GM18505 (cell line): ENCODE data around the gene SNRPA.

Experiments
- ATAC-seq: cut with Tn5 transposase; IDR thresholded peaks from one replicate; pipeline ENCODE4 v1.9.1; 2021; ENCODE audit not compliant: unreplicated experiment
- POLR2A ChIP-seq: IDR thresholded peaks from 4 replicates; pipeline ENCODE4 v1.6.1; 2011; ENCODE audit warnings: borderline replicate concordance; ENCODE audit not compliant: insufficient read depth, insufficient read length; ENCODE audit errors: extremely low read depth

The SNRPA gene

DNA sequence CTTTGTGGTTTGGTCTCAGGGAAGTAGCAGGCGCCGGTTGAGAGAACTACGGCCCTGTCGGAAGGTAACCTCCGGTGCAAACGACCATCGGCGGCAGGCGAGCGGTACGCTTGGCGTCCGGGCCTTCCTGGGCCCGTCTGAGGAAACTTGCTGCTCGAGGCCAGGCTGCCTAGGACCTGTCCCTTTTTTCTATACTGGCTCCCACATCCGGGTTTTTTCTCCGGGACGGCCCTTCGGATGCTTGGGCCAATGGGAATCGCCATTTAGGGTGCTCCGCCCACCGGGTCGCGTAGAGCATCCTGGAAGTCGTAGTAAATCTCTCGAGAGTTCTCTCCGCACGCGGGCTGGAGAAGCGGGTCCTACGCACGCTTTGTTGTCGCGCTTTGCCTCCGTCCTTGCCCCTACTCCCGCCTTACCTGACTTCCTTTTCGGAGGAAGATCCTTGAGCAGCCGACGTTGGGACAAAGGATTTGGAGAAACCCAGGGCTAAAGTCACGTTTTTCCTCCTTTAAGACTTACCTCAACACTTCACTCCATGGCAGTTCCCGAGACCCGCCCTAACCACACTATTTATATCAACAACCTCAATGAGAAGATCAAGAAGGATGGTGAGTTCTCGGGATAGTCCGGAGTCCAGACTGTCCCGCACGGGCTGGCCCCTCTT is at the start of gene SNRPA:
SNRPA (plus strand) TSS at position 330 of the 664 bp plus-strand sequence; CDS start at position 536, 206 bp downstream.
- peak; percentile 49 for ATAC-seq
- TF ChIP-seq POLR2A, result peak; percentile 82

DNA sequence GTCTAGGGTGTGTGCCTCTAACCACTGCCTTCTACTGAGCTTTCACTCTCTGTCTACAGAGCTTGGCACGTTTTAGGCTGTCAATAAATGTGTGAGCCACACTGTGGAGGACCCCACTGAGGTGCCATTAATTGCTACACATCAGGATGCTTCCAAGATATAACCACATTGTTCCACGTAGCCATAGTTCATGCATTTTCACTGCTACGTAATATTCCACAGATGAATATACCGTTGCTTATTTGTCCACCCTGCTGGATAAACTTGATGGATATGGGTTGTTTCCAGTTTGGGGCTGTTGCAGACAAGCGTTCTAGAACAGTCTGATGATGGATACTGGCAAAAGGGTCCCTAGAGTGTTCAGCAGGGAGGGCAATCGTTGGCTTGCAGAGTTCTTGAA is 49.2 kb upstream of the SNRPA start:
- no peak for ATAC-seq
- no peak for TF ChIP-seq POLR2A

DNA sequence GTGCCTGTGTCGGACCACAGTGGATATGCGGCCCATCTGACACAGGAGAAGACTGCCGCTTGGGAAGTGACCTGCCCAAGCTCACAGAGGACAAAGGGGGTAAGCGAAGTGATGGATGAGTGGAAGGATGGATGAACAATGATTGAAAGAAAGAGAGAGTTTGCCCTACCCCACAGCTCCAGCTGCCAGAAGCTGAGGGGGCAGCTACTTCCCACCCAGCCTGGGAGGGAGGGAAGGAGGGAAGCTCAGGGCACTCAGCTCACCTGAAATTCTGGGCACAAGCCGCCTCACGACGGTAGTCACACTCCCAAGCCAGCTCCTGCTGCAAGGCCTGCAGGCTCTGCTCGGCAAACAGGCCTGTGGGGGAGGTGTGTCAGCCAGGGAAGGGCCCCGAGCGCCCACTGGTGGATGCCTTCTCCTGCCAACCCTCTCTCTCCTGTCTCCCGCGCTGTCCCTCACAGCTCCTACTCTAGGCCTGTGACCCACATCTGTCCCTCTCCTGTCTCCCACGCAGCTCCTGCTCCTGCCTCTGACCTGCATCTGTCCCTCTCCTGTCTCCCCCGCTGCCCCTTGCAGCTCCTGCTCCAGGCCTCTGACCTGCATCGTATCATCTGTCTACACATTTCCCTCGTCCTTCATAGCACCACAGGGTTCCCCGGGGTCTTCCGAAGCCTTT is 48.5 kb upstream of the SNRPA start:
- no peak for ATAC-seq
- no peak for TF ChIP-seq POLR2A

DNA sequence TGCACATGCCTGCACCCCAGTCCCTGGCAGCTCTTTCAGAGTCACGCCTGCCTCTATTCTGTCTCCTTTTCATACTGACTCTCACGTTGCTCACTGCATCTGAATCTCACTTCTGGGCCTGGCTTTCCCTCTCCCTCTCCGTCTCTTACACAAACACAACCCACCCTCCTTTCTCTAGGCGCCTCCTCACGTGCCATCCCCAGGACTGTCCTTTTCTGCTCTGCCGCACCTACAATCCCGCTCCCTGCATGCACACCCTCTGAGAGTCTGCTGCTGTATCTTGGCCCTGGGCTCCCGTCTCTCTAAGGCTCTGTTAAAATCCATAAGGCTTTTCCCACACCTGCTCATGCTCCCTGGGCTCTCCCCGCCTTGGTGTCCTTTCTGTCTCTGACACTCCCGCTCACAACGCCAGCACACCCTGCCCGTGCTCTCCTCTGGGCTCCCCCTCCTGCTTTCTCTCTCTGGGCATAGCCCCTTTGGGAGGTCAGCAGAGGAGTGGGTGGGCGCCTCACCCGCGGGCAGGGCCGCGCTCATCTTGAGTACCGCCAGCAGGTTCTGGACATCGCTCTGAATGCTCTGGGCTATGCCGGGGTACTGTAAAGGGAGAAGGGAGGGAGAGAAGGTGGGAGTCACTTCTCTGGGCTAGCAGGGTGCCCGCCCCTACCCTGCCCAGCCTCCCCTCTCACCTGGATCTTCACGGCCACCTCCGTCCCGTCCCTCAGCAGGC is 47.8 kb upstream of the SNRPA start:
- no peak for TF ChIP-seq POLR2A
- no peak for ATAC-seq

DNA sequence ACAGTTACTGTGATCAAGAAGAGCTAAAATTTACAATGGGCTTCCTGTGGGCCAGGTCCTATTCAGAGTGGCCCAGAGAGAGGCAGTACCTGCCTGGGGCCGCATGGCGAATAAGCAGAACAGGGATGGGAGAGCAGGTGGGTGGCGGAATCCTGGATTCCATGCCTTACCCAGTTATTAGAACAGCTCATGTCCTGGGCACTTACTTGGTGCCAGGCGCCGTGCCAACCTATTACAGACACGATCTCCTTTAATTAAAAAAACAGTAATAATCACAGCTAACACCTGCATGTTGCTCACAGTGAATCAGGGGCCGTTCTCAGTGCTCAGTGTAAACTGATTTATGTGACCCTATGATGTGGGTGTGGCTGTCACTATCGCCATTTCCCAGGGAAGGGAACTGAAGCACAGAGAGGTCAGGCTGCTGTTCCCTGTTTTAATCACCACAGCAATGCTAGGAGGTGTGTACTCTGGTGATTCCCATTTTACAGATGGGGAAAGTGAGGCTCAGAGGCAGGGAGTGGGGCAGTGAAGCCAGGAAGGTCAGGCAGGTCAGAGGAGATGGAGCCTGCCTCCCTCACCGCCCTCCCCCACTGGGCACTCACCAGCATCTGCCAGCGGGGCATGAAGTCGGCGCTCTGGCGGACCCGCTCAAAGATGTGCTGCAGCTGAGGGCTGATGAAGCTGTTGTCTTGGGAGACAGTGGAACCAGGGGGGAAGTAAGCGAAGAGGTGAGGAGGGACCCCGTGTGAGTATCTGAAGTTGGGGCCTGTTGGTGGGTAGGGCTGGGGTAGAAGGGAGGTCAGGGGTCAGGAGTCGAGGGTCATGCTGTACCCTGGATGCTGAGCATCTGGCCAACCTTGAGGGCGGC is 46.3 kb upstream of the SNRPA start:
- TF ChIP-seq POLR2A, result no peak
- ATAC-seq, result no peak

DNA sequence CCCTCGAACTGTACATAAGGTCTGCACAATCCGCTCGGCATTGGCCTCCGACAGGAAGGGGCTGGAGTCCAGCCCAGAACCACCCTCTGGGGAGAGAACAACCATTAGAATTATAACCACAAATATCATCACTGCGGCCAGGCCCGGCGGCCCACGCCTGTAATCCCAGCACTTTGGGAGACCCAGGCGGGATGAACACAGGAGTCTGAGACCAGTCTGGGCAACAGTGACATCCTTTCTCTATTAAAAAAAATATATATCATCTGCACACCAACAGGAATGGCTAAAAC is 45.7 kb upstream of the SNRPA start:
- no peak for TF ChIP-seq POLR2A
- no peak for ATAC-seq

DNA sequence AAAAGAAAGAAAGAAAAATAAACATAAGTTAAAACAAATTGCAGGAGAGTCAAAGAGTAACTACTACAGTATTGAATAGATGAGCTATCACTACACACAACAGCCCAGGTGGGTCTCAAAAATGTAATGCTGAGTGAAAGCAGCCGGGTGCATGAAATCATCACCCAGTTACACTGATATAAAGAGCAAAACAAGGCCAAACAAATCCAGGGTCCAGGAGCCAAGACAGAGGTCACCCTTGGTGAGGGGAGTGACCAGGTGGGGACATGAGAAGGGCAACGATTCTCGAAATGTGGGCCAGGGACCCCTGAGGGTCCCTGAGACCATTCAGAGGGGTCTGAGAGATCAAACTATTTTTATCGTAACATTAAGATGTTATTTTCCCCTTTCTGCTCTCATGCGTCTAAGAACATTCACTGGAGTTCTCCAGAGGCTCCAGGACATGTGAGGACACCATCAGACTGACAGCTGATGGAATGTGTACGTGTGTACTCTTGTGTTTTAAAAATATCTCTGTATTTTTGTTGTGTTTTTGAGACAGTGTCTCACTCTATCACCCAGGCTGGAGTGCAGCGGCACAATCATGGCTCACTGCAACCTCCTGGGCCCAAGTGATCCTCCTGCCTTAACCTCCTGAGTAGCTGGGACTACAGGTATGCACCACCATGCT is 44.9 kb upstream of the SNRPA start:
- ATAC-seq, result no peak
- no peak for TF ChIP-seq POLR2A

DNA sequence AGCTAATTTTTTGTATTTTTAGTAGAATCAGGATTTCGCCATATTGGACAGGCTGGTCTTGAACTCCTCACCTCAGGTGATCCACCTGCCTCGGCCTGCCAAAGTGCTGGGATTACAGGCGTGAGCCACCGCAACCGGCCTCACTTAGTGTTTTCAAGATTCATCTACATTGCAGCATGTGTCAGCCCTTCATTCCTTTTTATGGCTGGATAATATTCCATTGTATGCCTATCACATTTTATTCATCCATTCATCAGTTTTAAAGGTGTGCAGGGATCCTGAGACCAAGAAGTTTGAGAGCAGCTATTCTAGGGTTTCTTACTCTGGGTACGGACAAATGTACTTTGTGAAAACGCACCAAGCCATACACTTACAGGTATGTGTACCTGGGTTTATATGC is 43.4 kb upstream of the SNRPA start:
- ATAC-seq, result no peak
- TF ChIP-seq POLR2A, result no peak

DNA sequence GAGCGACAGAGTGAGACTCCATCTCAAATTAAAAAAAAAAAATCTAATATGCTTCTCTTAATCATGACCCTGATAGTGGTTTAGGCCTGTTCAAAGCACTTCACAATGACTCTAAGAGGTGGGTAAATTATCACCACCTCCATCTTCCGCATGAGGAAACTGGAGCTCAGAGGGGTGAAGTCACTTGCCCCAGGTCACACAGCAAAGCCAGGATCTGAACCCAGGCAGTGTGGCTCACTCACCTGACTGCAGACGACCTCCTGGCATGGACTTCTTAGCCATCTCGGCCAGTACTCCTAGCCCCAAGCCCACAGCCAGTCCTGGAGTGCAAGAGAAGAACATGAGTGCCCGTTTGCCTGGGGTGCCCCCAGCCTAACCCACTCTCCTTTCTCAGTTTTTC is 41.2 kb upstream of the SNRPA start:
- no peak for TF ChIP-seq POLR2A
- no peak for ATAC-seq

DNA sequence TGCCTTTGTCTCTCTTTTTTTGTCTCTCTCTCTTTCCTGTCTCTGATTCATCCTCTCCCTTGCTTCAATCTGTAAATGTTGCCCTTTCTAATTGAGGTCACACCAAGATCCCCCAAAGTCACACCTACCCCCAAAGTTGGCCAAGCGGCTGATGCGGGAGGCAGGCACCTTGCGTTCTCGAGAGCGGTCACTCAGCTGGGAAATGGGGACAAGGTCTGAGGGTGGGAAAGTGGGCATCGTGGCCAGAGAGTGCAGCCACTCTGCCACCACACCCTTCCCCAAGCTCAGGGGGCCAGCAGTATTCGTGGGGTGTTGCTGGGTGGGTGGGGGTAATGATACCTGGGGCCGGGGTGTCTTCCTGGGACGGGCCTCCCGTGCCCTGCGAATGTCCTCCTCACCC is 37.1 kb upstream of the SNRPA start:
- ATAC-seq, result no peak
- no peak for TF ChIP-seq POLR2A

DNA sequence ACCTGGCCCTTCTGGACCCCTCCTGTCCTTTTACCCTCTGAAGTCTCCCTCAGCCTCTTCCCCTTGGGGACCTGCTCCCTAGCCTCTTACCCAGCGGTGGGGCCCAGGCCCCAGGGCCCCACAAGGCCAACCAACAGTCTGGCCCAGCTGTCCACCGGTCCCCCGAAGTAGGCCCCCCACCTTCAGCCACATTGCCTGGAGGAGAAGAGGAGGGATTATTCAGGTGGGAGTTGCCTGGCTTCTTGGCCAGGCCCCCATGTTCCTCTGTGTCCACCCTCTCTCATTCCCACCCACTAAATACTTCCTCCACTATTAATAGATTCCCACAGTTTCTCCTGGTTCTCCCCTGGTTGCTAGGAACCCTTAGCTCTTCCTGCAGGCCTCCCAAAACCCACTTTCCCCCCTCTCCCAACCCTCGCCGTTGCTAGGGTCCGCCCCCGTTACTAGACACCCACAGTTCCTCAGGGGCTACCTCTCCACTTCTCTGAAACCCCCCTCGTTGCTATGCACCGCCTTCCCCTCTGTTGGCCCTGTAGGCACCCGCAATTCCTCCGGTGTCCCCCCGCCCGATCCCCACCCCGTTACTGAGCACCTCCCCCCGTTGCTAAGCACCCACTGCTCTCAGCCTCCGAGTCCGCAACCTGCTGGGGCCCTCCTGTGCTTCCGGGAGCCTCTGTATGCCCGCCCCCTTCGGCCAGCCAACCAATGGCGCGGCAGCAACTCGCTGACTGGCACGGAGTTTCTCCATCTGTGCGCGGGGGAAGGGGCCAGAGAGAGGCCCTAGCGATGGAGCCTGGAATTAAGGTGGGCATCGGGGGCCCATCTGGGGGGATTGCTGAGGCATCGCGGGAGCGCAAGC is 36.3 kb upstream of the SNRPA start:
- ATAC-seq, result peak; percentile 40
- peak; percentile 40 for TF ChIP-seq POLR2A

DNA sequence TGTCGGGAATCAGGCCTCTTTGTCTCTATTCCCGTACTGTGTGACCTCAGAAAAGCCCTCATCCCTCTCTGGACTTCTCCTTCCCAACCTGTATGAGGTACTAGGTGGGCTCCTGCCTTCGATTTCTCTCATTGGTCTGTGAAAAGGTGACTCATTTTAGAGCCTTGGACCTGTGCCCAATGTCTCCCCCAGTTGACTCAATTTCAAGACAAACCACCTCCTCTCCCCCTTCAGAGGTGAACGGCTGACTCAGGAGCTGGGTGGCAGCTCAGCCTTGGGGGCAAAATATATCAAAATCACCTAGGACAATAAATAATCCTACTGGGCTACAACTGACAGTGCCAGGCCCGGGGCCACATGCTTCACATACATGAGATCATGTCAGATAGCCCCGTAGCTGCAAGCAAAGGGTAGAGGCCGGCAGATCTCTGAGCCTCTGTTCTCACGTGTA is 34.9 kb upstream of the SNRPA start:
- TF ChIP-seq POLR2A, result no peak
- no peak for ATAC-seq
